CMK (cell line): ENCODE measurements around the gene SUSD4.

Source experiments
- DNase-seq: peaks from one replicate; pipeline ENCODE4 v3.0.0-alpha.2; 2010; ENCODE audit warnings: low read depth

SUSD4 gene

DNA sequence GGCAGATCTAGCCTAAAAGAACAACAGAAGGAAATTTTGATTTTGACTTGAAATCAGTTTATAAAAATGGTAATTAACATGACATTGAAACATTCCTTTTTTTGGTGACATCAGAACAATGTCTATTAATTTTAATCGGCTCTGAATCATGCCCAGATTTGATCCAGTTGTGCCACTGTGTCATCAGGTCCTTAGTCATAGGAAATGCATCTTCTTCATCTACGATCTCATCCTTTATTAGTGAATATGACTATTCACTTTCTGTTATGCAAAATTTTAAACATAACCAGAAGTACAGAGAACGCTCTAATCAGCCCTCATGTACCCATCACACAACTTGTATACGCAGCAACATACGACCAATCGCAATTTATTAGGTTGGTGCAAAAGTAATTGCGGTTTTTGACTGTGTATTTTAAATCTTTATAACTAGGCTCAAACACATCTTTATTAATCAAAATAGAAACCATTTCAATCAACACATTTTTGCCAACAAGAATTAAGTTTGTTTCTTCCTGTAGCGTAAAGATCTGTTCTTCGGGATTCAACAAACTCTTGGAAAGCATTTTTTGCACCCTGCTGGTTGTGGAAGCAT lies 180.6 kb downstream of the SUSD4 start:
- DNase-seq: no peak

DNA sequence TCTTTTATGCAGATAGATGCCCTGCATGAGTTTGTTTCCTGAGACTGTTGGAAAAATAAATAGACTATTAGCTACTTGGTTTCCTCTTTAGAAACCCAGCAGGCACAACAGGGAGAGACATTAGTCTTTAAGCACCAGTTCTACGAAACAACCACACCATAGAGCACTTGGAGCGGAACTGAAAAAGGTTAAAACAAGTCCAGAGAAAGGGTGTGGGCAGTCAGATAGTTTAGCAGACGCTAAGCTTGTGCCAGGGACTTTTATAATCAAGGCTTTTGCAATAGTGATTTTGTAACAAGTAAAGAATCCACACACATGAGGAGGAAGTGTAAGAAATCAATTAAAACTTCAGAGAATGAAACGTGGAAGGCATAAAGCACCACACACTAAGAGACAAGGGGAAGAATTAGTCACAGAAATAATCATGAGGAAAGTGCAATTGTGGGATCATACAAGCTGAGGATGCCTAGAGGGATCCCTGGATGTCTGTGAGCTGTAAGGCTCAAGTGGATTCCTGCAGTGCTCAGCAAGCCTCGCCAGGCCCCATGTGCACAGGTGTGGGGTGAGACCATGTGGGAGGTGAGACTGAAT lies 183.2 kb downstream of the SUSD4 start:
- no peak for DNase-seq

DNA sequence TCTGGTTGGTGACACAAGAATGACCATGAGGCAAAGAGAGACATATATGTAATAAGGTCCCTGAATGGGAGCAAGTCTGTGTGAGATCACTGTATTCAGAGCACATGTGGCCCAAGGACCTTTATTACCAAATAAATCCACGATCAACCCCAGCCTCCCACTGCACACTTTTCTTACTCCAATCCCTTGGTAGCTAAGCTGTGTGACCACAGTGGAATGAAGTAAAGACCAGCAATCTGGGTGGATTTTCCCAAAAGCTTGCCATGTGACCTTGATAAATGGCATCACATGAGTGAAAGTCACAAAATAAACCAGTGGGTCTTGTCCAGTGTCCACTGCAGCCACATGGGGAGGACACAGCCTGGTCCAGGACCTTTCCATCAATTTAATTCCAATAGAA lies 184.2 kb downstream of the SUSD4 start:
- no peak for DNase-seq

DNA sequence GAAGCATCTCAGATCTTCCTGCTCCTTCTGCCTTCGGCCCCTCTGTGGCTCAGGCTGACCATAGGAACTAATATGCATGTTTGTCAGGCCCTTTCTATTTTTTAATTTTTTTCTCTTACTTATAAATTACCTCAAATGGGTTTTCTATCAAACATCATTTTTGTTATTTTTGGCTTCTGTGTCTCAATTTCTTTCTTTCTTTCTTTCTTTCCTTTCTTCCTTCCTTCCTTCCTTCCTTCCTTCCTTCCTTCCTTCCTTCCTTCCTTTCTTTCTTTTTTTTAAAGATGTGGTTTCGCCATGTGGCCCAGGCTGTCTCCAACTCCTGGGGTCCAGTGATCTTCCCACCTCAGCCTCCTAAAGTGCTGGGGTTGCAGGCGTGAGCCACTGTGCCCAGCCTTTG lies 184.7 kb downstream of the SUSD4 start:
- DNase-seq: no peak

DNA sequence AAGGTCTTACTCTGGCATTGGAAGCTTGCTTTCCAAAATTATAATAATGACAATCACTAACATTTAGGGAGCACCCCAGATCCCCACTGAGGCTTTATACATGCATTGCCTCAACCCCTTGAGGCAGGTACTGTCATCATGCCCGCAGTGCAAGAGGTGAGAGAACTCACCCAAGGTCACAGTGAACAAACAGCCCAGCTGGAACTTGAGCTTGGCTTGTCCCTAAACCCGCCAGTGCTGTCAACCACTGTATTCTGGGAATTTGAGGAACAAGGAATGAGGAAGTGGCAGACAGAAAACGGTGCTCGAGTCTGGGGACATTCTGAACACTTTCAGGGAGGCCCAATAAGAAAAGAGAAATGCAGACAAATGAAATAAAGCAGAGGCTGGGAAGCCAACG lies 186.3 kb downstream of the SUSD4 start:
- DNase-seq: no peak

DNA sequence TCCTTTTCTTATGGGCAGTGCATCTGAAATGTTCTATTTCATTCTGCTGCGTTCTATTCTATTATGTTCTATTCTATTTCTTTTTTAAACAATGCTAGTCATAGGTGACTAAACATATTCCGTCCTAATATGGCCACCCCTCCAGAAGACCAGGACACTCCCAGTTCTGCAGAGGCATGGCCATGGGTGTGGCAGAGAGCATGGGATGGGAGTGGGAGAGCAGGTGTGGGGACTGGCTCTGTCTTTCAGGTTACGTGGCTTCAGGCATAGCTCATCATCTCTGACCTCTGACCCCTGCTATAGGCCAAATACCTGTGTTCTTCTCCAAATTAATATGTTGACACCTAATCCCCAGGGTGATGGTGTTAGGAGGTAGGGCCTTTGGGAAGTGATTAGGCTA lies 187.5 kb downstream of the SUSD4 start:
- no peak for DNase-seq

DNA sequence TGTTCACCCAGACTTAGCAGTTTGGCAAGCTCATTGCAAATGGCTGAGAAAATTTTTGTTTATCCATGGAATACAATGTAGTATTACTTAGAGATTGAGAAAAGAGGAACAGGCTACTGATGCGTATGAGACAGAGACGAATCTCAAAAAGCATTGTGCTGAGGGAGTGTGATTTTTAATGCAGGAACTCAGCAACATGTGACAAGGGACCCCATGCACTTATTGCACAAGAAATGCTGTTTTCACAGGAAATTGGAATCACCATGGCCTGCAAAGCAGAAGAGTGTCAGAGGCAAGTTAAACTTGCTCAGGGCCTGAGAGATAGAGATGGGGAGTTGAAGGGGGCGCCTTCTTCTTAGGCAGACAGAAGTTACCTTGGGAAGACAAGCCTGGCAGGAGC lies 188.3 kb downstream of the SUSD4 start:
- no peak for DNase-seq

DNA sequence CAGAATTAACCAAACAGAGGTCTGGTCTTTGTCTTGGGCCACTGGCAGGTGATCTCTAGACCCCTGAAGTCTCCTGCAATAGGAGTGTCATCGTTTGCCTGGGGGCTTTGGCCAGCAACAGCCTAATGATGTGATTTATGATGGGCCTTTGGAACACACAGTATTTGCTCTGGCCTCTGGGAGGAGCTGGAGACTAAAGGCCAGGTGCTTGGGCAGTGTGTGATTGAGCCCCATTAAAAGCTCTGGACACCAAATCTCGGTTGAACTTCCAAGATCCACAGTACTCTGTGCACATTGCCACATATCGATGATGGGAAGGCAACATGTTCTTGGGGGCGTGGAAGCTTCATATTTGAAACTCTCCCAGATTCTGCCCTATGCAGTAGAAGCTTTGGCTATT lies 188.9 kb downstream of the SUSD4 start:
- no peak for DNase-seq
